DND-41 (cell line): Measurements from ENCODE around the gene SP2.

Experiments used
- CTCF ChIP-seq: IDR thresholded peaks from 2 replicates; pipeline ENCODE4 v1.5.1; 2012; ENCODE audit warnings: borderline replicate concordance, low read length, moderate library complexity, mild to moderate bottlenecking; ENCODE audit not compliant: poor library complexity, severe bottlenecking; ENCODE audit errors: extremely low read depth
- EZH2 ChIP-seq: IDR thresholded peaks from 3 replicates; pipeline ENCODE4 v1.6.1; 2012; ENCODE audit warnings: borderline replicate concordance, low read depth, mild to moderate bottlenecking, moderate library complexity, low read length, inconsistent platforms; ENCODE audit not compliant: severe bottlenecking

- no peak for TF ChIP-seq CTCF
- no peak for TF ChIP-seq EZH2
Measured at GRCh38 chr17:47907932-47908562, 12.0 kb downstream of the SP2 start.
